ENCODE data around the gene FRMPD4. TPM values are rescaled to one million over a fixed set of nuclear protein-coding genes. Genes with fewer than 3 reads are reported as not detected.

FRMPD4 gene
- total RNA-seq, 1 donor from 2014 or later, result 0.79 TPM

GRCh38 chrX:12383196-12383595, 244.9 kb downstream of the FRMPD4 start:
- no peak for FAIRE-seq

DNA sequence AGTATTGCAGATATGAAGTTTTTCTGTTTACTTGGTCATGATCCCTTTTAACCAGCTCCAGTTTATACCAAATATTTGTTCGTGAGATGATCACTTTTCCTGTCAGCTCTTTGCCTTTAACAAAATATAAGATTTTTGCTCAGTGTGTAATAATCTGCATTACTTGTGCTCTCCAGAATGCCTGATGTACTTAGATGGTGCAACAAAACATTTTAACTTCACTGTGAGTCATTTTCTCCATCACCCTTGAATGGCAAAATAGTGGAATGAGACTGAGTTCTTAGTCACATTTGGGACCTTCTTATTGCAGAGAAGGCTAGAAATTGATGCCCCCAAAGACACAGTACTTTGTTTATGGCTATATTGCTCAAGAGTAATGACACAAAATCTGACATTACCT, 252.0 kb downstream of the FRMPD4 start:
- no peak for FAIRE-seq
- no peaks in the 10 kb centered on the region for H3K27me3 ChIP-seq (ENCODE audit: control insufficient read depth, insufficient read depth, low read length)
- DNase-seq (ENCODE audit: low read depth), result no peak
- no peak for TF ChIP-seq CTCF (IDR thresholded peaks at IDR 0.05; ENCODE audit: insufficient read depth, low read length, severe bottlenecking)
- H3K4me3 ChIP-seq (ENCODE audit: low read depth, low read length), result no peak overlapping the region
- H3K36me3 ChIP-seq (ENCODE audit: control insufficient read depth, insufficient read depth, low read length), result no peaks in the 10 kb centered on the region

More at GRCh38 chrX:12383196-12383595, 244.9 kb downstream of the FRMPD4 start:
- no peak for DNase-seq (ENCODE audit: low read depth)
- H3K36me3 ChIP-seq (ENCODE audit: control insufficient read depth, insufficient read depth, low read length), result no peaks in the 10 kb centered on the region
- no peaks in the 10 kb centered on the region for H3K27me3 ChIP-seq (ENCODE audit: control insufficient read depth, insufficient read depth, low read length)
- H3K4me3 ChIP-seq (ENCODE audit: low read depth, low read length), result no peak overlapping the region
- peak; percentile 39 for TF ChIP-seq CTCF (IDR thresholded peaks at IDR 0.05; ENCODE audit: insufficient read depth, low read length, severe bottlenecking)

- DNase-seq (ENCODE audit: low read depth), result no peak
- Histone ChIP-seq H3K4me3 (ENCODE audit: low read depth, low read length) (no peak overlapping the region), H3K27me3 (ENCODE audit: control insufficient read depth, insufficient read depth, low read length) (no peaks in the 10 kb centered on the region), H3K36me3 (ENCODE audit: control insufficient read depth, insufficient read depth, low read length) (no peaks in the 10 kb centered on the region)
- FAIRE-seq, result no peak
- TF ChIP-seq CTCF (IDR thresholded peaks at IDR 0.05; ENCODE audit: insufficient read depth, low read length, severe bottlenecking), result no peak
Observed at GRCh38 chrX:12396584-12396983, 258.3 kb downstream of the FRMPD4 start.

GRCh38 chrX:12400218-12400617, 261.9 kb downstream of the FRMPD4 start:
- no peaks in the 10 kb centered on the region for H3K36me3 ChIP-seq (ENCODE audit: control insufficient read depth, insufficient read depth, low read length)
- no peak for FAIRE-seq
- no peak for DNase-seq (ENCODE audit: low read depth)
- H3K4me3 ChIP-seq (ENCODE audit: low read depth, low read length), result no peak overlapping the region
- no peaks in the 10 kb centered on the region for H3K27me3 ChIP-seq (ENCODE audit: control insufficient read depth, insufficient read depth, low read length)
- no peak for TF ChIP-seq CTCF (IDR thresholded peaks at IDR 0.05; ENCODE audit: insufficient read depth, low read length, severe bottlenecking)

GRCh38 chrX:12401252-12401651, 263.0 kb downstream of the FRMPD4 start:
- no peaks in the 10 kb centered on the region for H3K36me3 ChIP-seq (ENCODE audit: control insufficient read depth, insufficient read depth, low read length)
- TF ChIP-seq CTCF (IDR thresholded peaks at IDR 0.05; ENCODE audit: insufficient read depth, low read length, severe bottlenecking), result no peak
- no peak for DNase-seq (ENCODE audit: low read depth)
- no peaks in the 10 kb centered on the region for H3K27me3 ChIP-seq (ENCODE audit: control insufficient read depth, insufficient read depth, low read length)
- no peak for FAIRE-seq
- H3K4me3 ChIP-seq (ENCODE audit: low read depth, low read length), result no peak overlapping the region

GRCh38 chrX:12403474-12404082, 265.3 kb downstream of the FRMPD4 start:
- H3K27me3 ChIP-seq (ENCODE audit: control insufficient read depth, insufficient read depth, low read length), result no peaks in the 10 kb centered on the region
- no peak for TF ChIP-seq CTCF (IDR thresholded peaks at IDR 0.05; ENCODE audit: insufficient read depth, low read length, severe bottlenecking)
- FAIRE-seq (no peak), DNase-seq (ENCODE audit: low read depth) (no peak)
- no peaks in the 10 kb centered on the region for H3K36me3 ChIP-seq (ENCODE audit: control insufficient read depth, insufficient read depth, low read length)
- no peak overlapping the region for H3K4me3 ChIP-seq (ENCODE audit: low read depth, low read length)

Data from bronchial epithelial cell (primary cell).